Body of pancreas (tissue), 4 donors: Measurements from ENCODE around the gene CHN1.

Source experiments
- CTCF ChIP-seq, 7 experiments: fragments of 450-650 bp in 4 of 7; fragments of 200-600 bp in 3 of 7; sonication (generic) in 3 of 7; IDR thresholded peaks; one replicate each; pipeline ENCODE4 v1.5.1; 2016 to 2019; ENCODE audit warnings: antibody characterized with exemption in 7 of 7
- POLR2A ChIP-seq, 3 donors: fragments of 450-650 bp; IDR thresholded peaks; one replicate each; pipeline ENCODE4 v1.6.1; 2016; ENCODE audit warnings: antibody characterized with exemption in 3 of 3, mild to moderate bottlenecking in 2 of 3

DNA sequence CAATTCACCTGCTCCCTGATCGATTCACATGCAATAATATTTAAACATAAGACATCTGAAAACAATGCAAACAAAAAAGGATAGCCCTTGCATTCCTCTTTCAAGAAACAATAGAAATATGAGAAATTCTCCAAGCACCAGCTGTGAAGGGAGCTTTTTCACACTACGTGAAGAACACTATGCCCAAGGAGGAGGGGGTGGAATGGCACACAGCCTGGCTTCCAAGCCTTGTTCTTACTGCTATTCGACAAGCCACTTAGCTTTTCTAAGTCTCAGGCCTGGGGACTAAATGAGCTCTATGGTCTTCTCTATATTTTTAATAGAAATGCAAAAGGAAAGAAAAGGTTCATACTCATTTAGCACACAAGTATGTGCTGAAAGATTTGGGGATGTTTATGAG lies 148.7 kb downstream of the CHN1 start:
- TF ChIP-seq CTCF (IDR thresholded peaks at IDR 0.05) = no peak
- no peak for TF ChIP-seq POLR2A (IDR thresholded peaks at IDR 0.05)
